ENCODE measurements around the gene MYCBPAP. TPM values are rescaled to one million over a fixed set of nuclear protein-coding genes. Genes with fewer than 3 reads are reported as not detected.

The MYCBPAP gene
- total and polyA plus RNA-seq, 2 donors (not counting 3 experiments of a cell fraction or from before 2014, with no cell fraction given) = 0.40 to 0.66 TPM

DNA sequence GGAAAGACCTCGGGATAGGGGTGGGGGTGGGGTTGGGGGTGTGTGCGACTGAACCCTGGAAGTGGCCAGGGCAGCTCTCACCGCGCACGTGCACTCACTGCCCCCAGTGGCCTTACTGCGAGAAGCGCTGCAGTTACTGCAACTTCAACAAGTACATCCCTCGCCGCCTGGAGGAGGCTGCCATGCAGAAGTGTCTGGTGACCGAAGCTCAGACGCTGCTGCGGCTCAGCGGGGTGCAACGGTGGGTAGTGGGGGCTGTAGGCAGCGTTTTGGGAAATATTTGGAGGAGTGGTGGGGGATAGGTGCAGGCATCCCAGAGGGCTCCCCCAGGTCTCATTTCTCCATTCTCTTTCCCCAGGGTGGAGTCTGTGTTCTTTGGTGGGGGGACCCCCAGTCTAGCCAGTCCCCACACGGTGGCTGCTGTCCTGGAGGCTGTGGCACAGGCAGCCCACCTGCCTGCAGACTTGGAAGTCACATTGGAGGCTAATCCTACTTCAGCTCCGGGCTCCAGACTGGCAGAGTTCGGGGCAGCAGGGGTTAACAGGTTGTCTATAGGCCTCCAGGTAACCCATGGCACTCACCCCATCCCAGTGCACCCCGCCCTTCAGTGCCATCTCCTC lies 28.6 kb upstream of the MYCBPAP start:
- POLR2A ChIA-PET = interaction anchor here (0.6 to 2.1 kb wide), 2 partner anchors 82 to 736 kb away, joined by 3 to 8 read pairs; partner anchors contain the start of gene LRRC59
- peak; percentile 25 for TF ChIP-seq POLR2AphosphoS5 (IDR thresholded peaks at IDR 0.05; ENCODE audit: insufficient read depth, low read depth, low read length)
- TF ChIP-seq GATA2 (IDR thresholded peaks at IDR 0.05; ENCODE audit: insufficient read depth, insufficient read length, low read depth, low read length) = no peak
- peak; percentile 92 for TF ChIP-seq MAX (IDR thresholded peaks at IDR 0.05; ENCODE audit: insufficient read depth, insufficient read length)
- TF ChIP-seq, protein P1, sequence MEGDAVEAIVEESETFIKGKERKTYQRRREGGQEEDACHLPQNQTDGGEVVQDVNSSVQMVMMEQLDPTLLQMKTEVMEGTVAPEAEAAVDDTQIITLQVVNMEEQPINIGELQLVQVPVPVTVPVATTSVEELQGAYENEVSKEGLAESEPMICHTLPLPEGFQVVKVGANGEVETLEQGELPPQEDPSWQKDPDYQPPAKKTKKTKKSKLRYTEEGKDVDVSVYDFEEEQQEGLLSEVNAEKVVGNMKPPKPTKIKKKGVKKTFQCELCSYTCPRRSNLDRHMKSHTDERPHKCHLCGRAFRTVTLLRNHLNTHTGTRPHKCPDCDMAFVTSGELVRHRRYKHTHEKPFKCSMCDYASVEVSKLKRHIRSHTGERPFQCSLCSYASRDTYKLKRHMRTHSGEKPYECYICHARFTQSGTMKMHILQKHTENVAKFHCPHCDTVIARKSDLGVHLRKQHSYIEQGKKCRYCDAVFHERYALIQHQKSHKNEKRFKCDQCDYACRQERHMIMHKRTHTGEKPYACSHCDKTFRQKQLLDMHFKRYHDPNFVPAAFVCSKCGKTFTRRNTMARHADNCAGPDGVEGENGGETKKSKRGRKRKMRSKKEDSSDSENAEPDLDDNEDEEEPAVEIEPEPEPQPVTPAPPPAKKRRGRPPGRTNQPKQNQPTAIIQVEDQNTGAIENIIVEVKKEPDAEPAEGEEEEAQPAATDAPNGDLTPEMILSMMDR (IDR thresholded peaks at IDR 0.05; ENCODE audit: extremely low read depth in 1 of 2, insufficient read depth in 1 of 2, low read depth in 1 of 2, low read length in 2 of 2) = peak; percentile 28 to 82
- TF ChIP-seq POLR2A (IDR thresholded peaks at IDR 0.05; ENCODE audit: low read depth, low read length) = no peak
- peak; percentile 93 for TF ChIP-seq MYC (IDR thresholded peaks at IDR 0.05; ENCODE audit: low read depth, low read length)
- no peak overlapping the region for H3K27ac ChIP-seq (ENCODE audit: insufficient read depth, low read depth, low read length)
- peak overlapping the region; percentile 58 to 85 (median 79) for H3K4me3 ChIP-seq (replicated peaks in 1 of 3; ENCODE audit: insufficient read depth in 1 of 3, low read depth in 1 of 3, low read length in 3 of 3)
- peak overlapping the region; percentile 39 for H2AFZ ChIP-seq (ENCODE audit: low read depth, low read length)
- H3K9me3 ChIP-seq (replicated peaks; ENCODE audit: control insufficient read depth, insufficient read depth, low read length) = no peaks in the 10 kb centered on the region
- H3K27me3 ChIP-seq (ENCODE audit: control insufficient read depth in 2 of 2, insufficient read depth in 2 of 2, low read length in 2 of 2) = peaks cover 7 to 13% of the 10 kb centered on the region in 2 experiments
- H3K79me2 ChIP-seq (ENCODE audit: control insufficient read depth, insufficient read depth, low read length) = peaks cover 8% of the 10 kb centered on the region
- FAIRE-seq (peak; percentile 84), DNase-seq (ENCODE audit: low read depth, low spot score) (peak; percentile 72)
- H3K4me1 ChIP-seq (ENCODE audit: control insufficient read depth, extremely low read depth, insufficient read depth, low read length) = peaks cover 20% of the 10 kb centered on the region
- no TSS peak for BruUV-seq (replicated peaks)
- H3K9me1 ChIP-seq (replicated peaks; ENCODE audit: control insufficient read depth, extremely low read depth, insufficient read depth, low read length) = no peaks in the 10 kb centered on the region
- peak overlapping the region; percentile 95 for H3K4me2 ChIP-seq (ENCODE audit: insufficient read depth, low read length)
- CTCF ChIA-PET = interaction anchor here (0.6 to 2.4 kb wide), 26 partner anchors 9 to 364 kb away, joined by 3 to 44 read pairs (median 4); partner anchors contain the start of genes CHAD, LRRC59 and XYLT2
- intact Hi-C loops (cut with micrococcal nuclease) = loop anchor here (1.0 to 5.0 kb wide), 4 partner anchors 53 to 223 kb away; partner anchors contain the start of genes ACSF2 and LRRC59
- H4K20me1 ChIP-seq (replicated peaks; ENCODE audit: control insufficient read depth, extremely low read depth, insufficient read depth, low read length) = no peaks in the 10 kb centered on the region
- dilution Hi-C loops (cut with MboI; ENCODE audit: extremely low pct_ligation_motif_present, low sequenced_read_pairs) = no loop called here
- peak overlapping the region; percentile 76 for H3K9ac ChIP-seq (replicated peaks; ENCODE audit: extremely low read depth, insufficient read depth, low read length)
- H3K36me3 ChIP-seq (ENCODE audit: control insufficient read depth in 2 of 2, extremely low read depth in 1 of 2, insufficient read depth in 2 of 2, low read length in 2 of 2) = peaks cover 2 to 5% of the 10 kb centered on the region in 2 experiments

Data from endothelial cell of umbilical vein (primary cell).